COR-L47 (cell line): ENCODE measurements around the gene HCFC1R1.

Experiments
- DNase-seq: peaks from one replicate; lab custom pipeline; 2025; lab: John Stamatoyannopoulos, UW

Gene HCFC1R1

DNA sequence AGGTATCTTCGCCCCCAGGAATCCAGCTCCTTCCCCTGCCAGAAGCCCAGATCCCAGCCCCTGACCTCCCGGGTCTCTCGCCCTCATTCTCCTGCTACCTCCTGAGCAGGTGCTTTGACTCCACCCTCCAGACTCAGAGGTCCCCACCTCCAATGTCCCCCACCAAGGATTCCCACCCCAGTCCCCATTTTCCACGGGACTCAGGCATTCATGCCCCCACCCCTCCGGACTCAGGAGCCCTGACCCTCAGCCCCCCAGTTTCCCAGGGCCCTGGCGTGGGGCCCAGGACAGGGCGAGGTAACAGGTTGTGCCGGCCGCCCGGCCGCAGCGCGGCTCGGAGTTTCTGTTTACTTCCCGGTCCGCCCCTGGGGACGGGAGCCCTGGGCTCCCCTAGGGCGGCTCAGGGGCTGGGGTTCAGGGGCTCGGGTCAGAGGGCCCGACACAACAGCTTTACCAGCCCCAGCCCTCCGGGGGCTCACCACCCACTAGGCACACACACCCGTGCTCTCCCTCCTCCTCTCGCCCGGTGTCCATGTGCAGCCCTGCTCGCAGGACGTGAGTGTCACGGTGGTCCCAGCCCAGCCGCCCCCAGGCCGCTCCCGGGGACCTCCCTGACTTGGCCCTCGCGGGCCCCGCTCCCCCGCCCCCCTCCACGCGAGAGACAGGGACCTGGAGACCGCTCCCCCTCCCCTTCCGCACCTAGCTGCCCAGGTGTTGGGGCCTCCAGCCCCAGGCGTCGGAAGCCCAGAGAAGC lies 12.4 kb upstream of the HCFC1R1 start:
- no peak for DNase-seq

DNA sequence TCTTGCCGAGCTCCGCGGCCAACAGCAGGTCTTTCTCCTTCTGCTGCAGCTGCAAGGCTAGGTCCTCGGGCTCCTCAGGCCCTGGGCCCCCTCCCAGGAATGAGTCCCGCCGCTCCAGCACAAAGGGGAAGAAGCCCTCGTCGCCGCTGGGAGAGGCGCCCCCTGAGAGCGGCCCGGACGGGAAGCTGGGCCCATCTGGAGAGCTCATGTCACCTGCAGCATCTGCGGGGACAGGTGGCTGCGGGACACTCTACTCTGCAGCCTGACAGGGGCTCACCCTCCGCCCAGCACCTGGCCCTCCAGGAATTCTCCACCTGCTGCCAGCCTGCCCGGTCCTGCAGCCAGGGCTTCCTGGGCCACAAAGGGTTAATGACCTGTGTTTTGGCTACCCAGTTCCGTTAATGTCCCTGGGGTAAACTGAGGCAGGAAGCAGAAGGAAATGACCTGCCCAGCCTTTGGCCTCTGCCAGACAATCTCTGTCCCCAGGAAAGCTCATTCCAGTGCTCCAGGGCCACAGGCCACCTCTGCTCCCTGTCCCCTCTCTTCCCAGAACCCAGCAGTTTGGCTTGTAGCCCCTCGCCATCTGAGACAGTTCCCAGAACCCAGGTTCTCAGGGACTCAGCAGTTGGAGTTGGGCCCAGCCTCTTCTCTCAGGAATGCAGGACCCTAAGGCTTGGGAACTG lies 11.7 kb upstream of the HCFC1R1 start:
- DNase-seq = no peak

DNA sequence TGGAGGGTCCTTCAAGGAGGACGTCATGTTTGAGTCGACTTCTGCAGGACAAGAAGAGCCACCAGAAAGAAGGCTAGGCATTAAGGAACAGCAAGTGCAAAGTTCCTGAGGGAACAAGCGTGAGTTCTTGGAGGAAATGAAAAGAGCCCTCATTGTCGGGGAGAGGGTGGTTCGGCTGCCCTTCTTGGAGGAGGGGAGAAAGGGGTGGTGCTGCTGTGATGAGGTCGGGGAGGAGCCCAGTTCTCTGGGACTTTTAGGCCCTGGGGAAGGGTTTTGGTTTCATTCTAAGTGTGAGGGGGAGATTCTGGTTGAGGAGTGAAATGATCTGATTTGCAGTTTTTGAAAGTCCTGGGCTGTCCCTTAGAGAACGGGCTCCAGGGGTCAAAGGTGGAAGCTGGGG lies 8.9 kb upstream of the HCFC1R1 start:
- DNase-seq = no peak

DNA sequence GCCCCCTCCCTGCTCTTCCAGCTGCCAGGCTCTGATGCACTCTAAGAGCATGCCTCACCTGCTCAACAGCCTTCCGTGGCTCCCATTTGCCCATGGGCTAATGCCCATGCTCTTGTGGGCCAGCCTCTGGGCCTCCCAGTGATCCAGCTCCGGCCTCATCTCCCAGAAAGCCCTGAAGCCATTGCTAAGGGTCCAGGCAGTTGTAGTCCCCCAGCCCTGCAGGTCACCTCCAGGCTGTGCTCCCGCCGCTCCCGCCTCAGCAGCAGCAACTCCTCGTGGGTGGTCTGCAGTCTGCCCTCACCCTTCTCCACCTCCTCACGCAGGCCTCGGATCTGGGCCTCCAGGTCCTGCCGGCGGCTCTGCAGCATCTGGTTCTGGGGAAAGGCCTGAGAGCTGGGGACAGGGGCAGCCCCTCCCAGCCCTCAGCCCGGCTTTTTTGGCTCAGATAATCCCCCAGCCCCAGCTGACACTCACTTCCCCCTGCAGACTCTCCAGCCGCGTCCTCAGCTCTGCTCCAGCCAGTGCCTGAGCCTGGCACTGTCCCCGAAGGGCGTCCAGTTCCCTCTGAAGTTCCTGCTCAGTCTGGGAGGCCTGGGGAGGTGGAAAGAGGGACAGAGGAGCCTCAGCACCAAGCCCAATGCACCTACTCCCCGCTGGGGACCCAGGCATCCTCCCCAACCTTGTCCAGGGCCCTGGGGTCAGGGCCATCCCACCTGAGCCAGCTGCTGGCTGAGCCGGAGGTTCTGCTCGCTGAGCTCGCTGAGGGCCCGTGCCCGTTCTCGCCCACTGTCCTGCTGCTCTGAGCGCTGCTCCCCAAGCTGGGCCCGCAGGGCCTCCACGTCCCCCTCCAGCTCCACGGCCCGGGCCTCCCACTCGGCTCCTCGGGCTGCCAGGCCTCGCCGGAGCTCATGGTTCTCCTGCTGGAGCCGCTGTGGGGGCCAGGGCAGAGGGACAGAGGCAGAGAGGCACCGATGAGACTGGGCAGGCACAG lies 6.8 kb upstream of the HCFC1R1 start:
- DNase-seq = no peak

DNA sequence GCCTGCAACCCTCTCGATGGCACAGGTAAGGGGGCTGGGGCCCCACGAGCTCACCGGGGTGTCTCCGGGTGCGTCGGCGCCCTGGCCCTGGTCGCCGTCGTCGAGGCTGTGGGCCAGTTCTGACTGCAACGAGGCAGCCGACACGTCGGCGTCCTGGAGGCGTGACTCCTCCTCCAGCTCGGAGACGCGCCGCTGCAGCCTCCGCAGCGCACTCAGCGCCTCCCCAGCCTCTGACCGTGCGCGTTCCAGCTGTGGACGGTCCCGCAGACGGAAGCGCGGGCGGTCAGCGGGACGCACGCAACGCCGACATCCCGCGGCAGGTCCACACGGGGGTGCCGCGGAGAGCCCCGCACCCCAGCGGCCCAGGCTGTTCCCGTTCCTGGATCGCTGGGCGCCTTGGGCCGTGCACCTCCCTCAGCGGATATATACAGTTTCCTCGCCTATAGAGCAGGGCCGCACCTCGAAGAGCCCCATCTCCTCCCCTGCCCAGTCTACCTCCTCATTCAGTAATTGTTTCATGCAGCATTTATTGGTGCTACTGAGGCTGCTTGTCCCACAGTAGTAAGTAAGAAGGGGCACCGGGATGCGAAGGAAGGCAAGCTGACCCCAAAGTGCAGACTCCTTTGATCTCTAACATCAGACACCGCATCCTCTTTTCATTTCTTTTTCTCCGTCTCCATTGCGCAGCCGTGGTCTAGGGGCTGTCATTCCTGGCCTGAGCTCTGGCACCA lies 5.9 kb upstream of the HCFC1R1 start:
- no peak for DNase-seq

DNA sequence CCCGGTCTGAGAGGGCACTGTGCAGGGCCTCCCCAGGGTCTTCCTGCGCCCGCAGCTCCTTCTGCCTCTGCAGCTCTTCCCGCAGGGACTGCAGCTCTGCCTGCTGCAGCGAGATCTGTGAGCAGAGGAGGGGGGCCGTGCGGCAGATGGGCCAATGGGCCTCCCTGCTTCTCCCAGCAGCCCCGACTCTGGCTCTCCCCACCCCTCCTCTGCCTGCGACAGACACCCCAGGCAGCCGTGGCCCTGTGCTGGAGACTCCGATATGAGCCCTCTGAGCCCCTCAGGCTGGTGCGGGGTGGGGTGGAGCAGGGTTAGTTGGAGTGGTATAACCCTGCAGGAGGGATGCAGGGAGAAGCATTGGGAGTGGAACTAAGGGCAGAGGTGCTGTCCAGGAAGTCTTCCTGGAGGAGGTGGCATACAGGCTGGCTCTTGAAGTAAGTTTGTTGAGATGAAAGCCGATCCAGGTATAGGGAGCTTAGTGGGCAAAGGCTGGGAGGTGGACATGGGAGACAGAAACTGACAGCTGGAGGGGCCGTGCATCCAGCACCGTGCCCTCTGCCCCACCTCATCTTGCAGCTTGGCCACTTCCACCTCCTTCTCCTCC lies 5.1 kb upstream of the HCFC1R1 start:
- no peak for DNase-seq

DNA sequence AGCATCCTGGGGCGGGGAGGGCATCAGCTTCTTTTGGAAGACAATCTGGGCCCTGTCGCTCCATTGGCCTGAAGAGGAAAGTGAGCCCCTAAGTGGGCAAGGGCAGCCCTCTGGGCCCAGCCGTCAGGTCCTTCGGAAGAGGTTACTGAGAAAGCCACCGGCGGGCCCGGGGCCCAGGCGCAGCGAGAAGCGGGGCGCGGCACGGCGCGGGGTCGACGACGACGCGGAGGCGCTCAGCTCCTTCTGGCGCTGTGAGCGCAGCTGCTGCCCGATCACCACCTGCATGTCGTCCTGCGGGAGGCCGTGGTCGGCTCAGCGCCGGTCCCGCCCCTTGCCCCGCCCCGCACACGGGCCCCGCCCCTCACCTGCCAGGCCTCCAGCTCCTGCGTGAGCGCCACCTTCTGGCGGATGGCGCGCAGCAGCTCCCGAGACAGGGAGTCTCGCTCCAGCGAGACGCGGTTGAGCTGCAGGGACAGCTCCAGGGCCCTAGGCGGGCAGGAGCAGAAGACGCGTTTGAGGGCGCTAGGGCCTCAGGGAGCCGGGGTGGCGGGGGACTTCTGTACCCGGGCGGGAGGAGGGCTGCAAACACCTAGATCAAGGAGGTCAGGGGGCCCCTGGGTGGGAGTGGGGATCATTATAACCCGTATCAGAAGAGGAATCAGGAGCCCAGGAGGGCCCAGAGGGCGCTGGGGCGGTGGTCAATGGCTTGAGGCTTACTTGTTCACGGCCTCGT lies 4.4 kb upstream of the HCFC1R1 start:
- peak; percentile 85 for DNase-seq

DNA sequence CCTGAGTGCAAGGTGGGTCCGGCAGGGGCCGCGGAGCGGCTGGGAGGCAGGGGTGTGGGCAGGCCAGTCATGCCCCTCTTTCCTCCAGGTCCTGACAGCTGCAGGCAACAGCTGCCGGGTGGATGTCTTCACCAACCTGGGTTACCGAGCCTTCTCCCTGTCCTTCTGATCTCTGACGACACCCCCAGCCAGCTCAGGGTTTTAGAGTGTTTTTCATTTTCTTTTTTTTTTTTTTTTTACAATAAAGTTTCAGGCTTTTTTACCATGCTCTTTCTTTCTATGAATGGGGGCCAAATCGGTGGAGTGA lies 3.7 kb upstream of the HCFC1R1 start:
- DNase-seq = no peak

DNA sequence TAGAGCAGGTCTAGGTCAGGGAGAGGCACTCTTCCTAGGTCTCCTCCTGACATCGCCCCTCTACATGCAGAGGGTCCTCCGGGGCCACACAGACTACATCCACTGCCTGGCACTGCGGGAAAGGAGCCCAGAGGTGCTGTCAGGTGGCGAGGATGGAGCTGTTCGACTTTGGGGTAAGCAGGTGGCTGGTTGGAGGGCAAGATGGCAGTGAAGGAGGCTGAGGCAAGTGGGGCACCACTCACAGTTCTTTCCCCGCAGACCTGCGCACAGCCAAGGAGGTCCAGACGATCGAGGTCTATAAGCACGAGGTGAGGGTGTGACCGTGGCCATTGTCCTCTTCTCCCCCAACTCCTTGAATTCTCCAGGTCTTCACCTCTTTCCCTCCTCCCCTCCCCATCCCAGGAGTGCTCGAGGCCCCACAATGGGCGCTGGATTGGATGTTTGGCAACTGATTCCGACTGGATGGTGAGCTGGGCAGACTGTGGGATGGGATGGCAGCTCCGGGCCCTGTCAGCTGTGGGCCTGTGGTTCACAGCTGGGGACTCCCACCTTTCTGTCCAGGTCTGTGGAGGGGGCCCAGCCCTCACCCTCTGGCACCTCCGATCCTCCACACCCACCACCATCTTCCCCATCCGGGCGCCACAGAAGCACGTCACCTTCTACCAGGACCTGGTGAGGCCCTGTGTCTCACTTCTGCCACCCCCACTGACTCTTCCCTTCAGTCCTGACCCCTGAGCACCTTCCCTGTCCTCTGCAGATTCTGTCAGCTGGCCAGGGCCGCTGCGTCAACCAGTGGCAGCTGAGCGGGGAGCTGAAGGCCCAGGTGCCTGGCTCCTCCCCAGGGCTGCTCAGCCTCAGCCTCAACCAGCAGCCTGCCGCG lies 3.1 kb upstream of the HCFC1R1 start:
- no peak for DNase-seq

DNA sequence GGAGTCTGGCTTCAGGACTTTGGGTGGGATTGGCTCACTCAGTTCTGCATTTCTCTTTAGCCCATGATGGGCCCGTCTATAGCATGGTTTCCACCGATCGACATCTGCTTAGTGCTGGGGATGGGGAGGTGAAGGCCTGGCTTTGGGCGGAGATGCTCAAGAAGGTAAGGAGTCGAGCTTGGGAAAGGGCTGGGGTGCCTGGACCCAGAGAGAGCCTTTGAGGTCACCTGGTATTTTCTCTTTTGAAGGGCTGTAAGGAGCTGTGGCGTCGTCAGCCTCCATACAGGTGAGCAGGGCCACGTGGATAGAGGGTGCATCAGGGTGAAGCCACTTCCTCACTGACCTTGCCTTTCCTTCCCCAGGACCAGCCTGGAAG lies 2.2 kb upstream of the HCFC1R1 start:
- DNase-seq = no peak

DNA sequence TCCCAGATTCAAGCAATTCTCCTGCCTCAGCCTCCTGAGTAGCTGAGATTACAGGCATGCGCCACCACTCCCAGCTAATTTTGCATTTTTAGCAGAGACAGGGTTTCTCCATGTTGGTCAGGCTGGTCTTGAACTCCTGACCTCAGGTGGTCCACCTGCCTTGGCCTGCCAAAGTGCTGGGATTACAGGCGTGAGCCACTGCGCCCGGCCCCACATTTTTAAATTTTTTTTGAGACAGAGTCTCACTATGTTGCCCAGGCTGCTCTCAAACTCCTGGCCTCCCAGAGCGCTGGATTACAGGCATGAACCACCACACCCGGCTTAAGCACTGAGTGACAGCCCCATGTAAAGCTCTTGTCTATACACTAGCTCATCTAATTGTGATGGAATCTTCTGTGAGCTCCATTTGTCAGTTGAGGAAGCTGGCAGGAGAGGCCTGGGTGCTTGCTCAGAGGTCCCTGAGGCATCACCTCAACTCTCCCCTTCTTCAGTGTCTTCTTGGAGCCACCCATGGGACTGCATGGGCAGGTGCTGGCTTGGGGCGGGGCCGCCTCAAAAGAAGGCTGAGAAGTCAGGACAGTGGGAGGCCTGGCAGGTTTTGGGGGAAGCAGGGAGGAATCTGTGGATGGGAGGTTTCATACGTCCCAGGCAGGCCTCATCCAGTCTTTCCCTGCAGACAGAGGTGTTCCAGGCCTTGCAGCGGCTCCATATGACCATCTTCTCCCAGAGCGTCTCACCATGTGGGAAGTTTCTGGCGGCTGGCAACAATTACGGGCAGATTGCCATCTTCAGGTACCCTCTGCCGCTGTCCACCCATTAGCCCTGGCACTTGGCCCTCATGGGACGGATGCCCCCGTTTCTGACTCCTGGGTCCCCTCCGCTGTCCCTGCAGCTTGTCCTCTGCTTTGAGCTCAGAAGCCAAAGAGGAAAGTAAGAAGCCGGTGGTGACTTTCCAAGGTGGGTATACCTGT lies 1.6 kb upstream of the HCFC1R1 start:
- DNase-seq = no peak

DNA sequence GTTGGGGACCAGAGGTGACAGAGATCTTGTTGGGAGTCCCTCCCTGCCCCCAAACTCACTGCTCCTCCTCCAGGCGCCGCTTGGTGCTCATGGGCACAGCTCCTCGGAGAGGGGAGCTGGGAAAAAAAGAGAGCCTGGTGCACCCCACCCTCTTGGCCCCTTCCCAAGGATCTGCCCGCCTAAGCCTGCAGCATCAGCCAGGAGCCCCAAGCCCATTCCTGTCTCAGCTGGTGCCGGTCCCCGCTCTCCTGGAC lies 400 bp downstream of the HCFC1R1 start:
- peak; percentile 49 for DNase-seq

DNA sequence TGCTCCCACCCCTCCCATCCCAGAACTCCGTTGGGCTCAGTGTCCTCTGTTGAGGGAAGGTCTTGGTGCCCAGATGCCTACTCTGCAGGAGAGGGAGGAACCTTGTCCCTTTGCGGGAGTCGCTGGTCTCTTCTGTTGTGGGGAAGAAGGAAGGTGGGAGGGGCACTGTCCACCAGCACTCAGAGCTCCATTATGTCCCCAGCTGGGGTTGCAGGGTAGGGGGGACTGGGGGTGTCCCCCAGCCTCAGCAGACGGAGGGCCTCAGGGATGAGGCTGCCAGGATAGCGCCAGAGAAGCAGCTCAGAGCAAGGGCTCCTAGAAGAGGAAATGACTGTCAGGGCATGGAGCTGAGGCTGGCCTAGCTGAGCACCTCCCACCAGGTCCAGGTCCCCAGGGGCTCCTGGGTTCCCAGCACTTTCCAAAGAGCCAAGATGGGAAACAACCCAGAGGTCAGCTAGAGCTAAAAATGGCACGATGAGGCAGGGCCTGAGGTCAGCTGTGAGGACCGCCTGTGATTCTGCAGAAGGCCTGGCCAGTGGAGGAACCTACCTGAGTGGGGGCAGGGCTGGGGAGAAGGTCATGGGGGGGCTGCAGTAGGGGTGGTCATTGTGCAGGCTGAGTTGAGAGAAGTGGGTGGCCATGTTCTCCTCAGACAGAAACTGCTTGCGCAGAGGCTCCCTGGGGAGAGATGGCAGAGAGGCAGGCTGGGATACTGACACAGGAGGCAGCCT lies 893 bp downstream of the HCFC1R1 start:
- no peak for DNase-seq

DNA sequence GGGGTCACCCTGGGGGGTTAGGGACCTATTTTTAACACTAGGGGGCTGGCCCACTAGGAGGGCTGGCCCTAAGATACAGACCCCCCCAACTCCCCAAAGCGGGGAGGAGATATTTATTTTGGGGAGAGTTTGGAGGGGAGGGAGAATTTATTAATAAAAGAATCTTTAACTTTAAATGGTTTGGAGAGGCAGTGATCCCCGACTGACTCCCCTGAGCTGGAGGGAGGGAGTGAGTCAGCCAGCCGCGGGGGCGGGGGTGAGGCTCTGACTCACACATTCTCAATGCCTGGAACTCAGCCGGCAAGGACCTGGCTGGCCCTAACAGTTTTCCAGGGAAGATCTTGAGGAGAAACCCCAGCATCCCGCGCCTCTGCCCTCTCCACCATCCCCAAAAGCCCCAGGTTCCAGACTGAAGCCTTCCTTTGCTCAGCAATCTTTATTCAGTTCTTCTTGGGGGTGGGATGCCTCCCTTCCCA lies 1.5 kb downstream of the HCFC1R1 start:
- no peak for DNase-seq

DNA sequence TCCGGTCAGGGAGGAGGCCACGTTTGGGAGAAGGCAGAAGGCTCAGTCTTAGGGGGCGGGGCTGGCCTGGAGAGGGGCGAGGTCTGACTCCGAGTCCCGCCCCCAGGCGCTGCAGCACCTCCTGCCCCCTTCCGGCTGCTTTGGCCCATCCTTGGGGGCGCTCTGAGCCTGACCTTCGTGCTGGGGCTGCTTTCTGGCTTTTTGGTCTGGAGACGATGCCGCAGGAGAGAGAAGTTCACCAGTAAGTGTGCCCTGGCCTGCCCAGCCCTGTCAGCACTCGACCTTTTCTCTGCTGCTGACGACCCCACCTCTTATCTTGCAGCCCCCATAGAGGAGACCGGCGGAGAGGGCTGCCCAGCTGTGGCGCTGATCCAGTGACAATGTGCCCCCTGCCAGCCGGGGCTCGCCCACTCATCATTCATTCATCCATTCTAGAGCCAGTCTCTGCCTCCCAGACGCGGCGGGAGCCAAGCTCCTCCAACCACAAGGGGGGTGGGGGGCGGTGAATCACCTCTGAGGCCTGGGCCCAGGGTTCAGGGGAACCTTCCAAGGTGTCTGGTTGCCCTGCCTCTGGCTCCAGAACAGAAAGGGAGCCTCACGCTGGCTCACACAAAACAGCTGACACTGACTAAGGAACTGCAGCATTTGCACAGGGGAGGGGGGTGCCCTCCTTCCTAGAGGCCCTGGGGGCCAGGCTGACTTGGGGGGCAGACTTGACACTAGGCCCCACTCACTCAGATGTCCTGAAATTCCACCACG lies 2.1 kb downstream of the HCFC1R1 start:
- DNase-seq = peak; percentile 38

DNA sequence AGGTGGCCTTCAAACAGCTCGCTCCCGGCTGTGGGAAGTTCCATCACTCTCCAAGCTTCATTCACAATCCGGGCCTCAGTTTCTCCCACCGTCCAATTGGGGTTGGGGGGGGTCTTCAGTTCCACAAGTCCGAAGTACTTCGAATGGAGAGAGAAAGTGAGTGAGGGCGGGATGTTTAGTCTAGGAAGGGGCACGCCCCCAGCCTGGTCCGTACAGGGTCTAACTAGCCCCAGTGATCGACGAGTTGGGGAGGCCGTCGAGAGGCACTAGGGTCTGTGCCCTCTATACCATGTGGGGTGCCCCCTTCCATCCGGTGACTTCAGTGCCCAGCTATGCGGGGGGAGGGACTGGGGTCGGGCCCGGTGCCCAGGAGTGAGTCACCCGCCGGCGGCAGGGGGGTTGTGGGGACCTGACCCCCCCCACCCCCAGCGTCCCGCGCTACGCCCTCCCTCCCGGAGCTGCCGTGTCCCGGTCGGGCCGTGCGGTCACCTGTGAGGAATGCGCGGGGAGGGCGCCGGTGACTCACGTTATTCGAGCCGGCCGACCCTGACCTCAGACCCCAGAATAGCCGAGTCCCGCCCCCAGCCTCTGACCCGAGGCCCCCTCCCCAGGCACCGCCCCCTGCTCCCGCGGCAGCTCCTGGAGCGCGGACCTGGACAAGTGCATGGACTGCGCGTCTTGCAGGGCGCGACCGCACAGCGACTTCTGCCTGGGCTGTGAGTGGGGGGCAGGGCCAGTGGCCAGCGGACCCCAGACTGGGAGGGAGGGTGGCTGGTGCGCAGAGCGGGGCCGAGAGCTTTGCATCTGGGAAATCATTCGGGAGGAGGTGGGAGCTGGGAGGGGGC lies 2.9 kb downstream of the HCFC1R1 start:
- no peak for DNase-seq

DNA sequence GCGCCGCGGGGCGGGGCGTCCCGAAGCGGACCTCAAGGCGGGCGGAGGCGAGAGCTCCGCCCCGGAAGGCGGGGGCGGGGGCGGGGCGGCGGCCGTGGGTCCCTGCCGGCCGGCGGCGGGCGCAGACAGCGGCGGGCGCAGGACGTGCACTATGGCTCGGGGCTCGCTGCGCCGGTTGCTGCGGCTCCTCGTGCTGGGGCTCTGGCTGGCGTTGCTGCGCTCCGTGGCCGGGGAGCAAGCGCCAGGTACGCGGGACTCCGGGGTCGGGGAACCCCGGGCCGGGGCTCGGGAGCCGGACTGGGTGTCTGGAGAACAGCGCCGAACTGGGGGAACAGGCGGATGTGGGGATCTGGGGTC lies 3.5 kb downstream of the HCFC1R1 start, which contains the start of gene TNFRSF12A:
Gene TNFRSF12A, plus strand, starts transcription at position 122 of the 357 bp plus-strand sequence. Its CDS starts 30 bp downstream, at position 152.
- peak; percentile 39 for DNase-seq
